Erythroblast (primary cell): Measurements from ENCODE around the gene PGAP1.

Experiments used
- DNase-seq, 2 experiments: peaks; one replicate each; lab custom pipeline; 2025; lab: John Stamatoyannopoulos, UW
- GATA1 ChIP-seq: IDR thresholded peaks from 2 replicates; pipeline ENCODE4 v1.6.1; 2011; ENCODE audit warnings: low read depth, mild to moderate bottlenecking, control low read depth, low read length, moderate library complexity
- POLR2A ChIP-seq: IDR thresholded peaks from 2 replicates; pipeline ENCODE4 v1.6.1; 2011; ENCODE audit warnings: mild to moderate bottlenecking, low read length

Gene PGAP1

DNA sequence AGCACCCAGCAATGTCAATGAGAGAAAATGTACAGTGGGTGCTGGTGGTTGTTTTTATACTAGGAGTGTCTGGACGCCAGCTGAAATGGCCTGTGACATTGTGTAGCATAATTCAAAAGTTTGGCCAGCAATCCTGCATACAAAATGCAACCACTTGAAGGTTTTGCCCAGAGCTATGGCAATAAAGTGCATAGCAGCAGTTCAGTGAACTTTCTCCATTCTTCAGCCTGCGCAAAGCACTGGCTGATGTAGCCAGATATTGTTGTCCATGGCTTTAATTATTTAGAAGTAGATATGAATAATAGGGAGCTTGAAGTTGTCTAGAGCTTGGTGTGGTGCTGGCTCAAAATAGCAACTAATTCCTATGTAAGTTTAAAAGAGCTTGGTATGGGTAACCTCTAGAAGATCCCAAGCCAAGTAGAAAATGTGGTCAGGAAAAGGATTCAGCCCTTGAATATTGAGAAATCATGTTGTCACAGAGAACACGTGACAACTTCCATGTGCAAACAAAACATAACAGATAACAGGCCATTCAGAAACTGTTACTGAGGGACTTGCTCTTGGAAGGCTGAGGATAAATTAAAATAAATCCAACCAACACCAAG, 33.3 kb upstream of the PGAP1 start:
- TF ChIP-seq GATA1 (no peak), POLR2A (no peak)
- DNase-seq: no peak

DNA sequence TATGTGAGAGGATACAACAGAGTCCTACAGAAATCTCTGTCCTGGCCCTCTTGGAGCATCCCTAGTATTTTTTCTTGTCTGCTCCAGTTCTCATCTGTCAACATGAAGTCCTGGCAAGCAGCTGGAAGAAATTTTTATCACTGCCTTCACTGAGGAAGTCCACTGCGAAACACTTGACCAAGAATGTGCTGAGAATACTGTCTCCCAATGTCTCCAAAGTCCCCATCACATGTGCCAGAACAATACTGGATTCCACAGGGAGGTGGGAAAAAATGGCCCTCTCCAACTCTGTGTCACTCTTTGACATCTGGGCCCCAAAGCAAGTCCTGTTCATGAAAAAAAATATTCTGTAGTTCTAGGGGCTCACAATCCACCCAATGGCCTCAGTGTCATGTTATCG, 32.8 kb upstream of the PGAP1 start:
- TF ChIP-seq GATA1 (no peak), POLR2A (no peak)
- no peak for DNase-seq

DNA sequence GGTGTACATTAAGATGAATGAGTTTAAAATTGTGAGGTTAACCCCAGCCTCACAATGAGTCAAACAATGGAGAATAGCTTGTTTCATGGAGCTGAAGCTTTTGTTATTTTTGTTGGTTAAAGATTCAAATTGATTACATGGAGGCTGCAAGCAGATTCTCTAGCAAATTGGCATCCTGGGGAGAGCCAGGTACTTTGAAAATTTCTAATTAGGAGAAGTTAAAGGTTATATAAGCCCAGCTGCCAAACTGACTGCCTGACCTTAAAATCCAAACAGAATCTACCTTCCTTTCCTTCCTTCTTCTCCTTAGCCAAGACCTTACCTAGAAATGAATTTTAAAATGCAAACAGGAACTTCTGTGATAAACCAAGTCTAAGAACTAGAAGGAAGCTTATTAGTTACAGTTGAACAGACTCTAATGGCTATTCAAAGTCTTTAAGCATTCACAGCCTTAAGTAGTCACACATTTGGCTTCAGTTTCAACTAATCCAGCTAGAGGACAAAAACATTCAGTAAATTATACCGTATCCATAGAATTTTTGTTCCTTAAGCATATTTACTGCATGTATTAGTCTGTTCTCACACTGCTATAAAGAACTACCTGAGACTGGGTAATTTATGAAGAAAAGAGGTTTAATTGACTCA, 31.5 kb upstream of the PGAP1 start:
- TF ChIP-seq POLR2A: no peak
- TF ChIP-seq GATA1: no peak

GRCh38 chr2:196957442-196957841, 30.9 kb upstream of the PGAP1 start:
- DNase-seq: no peak

More for the DNA sequence above, 31.5 kb upstream of the PGAP1 start:
- DNase-seq: no peak

DNA sequence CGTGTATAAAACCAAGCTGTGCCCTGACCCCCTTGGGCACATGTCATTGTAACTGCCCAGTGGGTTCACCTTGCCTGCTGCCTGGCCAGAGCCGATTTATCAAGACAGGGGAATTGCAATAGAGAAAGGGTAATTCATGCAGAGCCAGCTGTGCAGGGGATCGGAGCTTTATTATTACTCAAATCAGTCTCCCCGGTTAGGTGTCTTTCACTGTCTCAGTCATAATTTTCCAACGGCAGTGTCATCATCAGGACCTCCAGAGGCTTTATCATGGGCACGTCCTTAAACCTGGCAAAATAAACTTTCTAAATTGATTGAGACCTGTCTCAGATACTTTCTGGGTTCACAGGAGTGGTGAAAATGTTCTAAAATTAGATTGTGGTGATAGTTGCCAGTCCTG, 29.6 kb upstream of the PGAP1 start:
- no peak for DNase-seq
- TF ChIP-seq GATA1 (no peak), POLR2A (no peak)

More at GRCh38 chr2:196957442-196957841, 30.9 kb upstream of the PGAP1 start:
- TF ChIP-seq GATA1 (no peak), POLR2A (no peak)

DNA sequence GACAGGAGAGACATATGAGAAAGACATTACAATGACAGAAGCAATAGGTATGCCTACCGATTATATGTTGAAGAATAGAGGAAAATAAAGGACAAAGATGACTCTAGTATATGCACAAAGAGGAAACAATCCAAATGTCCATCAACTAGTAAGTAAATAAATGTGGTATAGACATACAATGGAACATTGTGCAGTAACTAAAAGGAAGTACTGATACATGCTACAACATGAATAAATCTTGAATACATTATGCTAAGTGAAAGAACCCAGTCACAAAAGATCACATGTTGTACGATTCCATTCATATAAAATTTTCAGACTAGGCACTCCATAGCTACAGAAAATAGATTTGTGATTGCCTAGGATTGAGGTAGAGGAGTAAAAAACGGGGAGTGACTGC, 28.5 kb upstream of the PGAP1 start:
- TF ChIP-seq GATA1 (no peak), POLR2A (no peak)
- no peak for DNase-seq

DNA sequence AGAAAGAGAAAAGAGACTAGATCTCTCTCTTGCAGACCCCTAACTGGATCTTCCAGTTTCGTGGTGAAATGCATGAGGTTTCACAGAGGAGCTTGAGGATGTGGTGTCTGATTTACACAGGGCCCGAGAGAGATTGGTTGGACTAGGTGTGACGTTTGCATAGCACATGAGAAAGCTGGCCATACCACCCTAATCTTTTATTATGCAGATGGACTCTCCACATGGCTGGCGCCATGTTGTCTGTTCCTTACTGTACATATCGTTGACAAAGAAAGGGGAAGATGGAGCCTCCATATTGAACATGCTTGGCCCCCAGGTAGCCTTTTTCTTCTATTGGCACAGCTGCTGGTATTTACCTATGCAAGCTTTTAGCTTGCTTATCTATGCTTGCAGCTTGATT, 27.5 kb upstream of the PGAP1 start:
- TF ChIP-seq GATA1: no peak
- no peak for TF ChIP-seq POLR2A
- DNase-seq: no peak

GRCh38 chr2:196952936-196953335, 26.4 kb upstream of the PGAP1 start:
- TF ChIP-seq GATA1 (no peak), POLR2A (no peak)

DNA sequence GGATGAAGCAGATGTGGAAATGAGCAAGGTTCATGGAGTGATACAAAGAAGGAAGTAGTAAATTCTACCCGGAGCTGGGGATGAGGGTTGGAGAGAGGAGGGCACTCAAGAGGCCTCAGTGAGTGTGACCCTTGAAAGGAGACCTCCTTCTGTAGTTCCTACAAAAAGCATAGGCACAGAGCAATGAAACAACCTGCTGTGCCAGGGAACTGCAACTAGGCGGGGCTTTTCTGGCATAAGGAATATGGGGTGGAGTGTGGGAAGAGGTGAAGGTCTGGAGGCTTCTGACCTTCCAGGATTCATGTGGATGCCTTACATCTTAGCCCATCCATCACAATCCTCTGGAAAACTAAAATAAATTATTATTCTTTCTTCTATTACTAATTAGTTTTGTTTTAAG, 25.5 kb upstream of the PGAP1 start:
- no peak for TF ChIP-seq GATA1
- no peak for TF ChIP-seq POLR2A

More at GRCh38 chr2:196952936-196953335, 26.4 kb upstream of the PGAP1 start:
- DNase-seq: no peak

GRCh38 chr2:196949116-196949515, 22.6 kb upstream of the PGAP1 start:
- DNase-seq: no peak
- no peak for TF ChIP-seq POLR2A

More for the DNA sequence above, 25.5 kb upstream of the PGAP1 start:
- no peak for DNase-seq

- TF ChIP-seq POLR2A (no peak), GATA1 (no peak)
- no peak for DNase-seq
These were observed 18.1 kb upstream of the PGAP1 start for GRCh38 chr2:196944570-196944969.

- TF ChIP-seq POLR2A: no peak
- no peak for TF ChIP-seq GATA1
These were observed 15.0 kb upstream of the PGAP1 start for GRCh38 chr2:196941398-196942078.

DNA sequence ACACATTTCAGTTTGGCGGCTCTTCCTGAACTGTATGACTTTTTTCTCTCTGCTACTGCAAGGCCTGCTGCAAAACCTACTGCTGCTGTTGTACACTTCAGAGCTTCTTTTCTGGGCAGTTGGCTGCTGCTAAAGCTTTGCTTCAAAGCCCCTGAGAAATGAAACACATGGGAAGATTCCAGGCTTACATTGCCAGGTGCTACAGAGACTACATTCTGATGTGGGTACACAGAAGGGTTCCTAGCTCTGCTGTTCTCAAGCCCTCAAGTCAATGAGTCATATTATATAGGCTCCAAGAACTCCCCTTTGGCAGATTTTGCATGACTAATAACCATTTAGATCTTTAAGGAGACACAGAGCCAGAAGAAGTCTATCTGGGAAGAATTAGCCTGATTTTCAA, 12.9 kb upstream of the PGAP1 start:
- DNase-seq: no peak
- no peak for TF ChIP-seq GATA1
- TF ChIP-seq POLR2A: no peak

More at GRCh38 chr2:196941398-196942078, 15.0 kb upstream of the PGAP1 start:
- no peak for DNase-seq

DNA sequence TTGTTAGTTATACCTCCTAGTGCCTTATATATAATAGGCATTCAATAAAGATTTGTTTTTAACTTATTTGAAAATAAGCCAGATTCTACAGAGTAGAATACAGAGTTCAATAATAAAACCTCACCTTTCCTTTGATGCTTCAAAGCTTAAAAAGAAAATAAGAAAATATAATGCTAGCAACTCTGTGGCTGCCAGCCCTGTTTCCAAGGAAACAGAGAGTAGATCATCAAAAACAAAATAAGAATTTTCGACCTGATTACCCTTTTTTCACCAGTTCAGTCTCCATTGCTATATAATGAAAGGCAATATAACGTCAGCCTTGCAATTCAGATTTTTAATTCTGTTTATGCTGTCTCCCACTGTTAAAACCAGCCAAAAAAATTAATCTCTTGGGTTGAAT, 8.9 kb upstream of the PGAP1 start:
- no peak for DNase-seq
- no peak for TF ChIP-seq GATA1
- TF ChIP-seq POLR2A: no peak
